ENCODE results near the gene GMPR2. TPM values are rescaled to one million over a fixed set of nuclear protein-coding genes. Genes with fewer than 3 reads are reported as not detected.

Gene GMPR2
- total RNA-seq, 1 donor = 86.5 TPM

- no peaks in the 10 kb centered on the region for H4K20me1 ChIP-seq (ENCODE audit: insufficient read depth, low read length)
- H3K36me3 ChIP-seq (ENCODE audit: insufficient read depth, low read length) = peaks cover 4% of the 10 kb centered on the region
- no peak overlapping the region for H3K4me3 ChIP-seq (ENCODE audit: insufficient read depth, low read length)
- no peak overlapping the region for H3K27ac ChIP-seq (ENCODE audit: low read depth, low read length)
- H3K4me2 ChIP-seq (ENCODE audit: insufficient read depth, low read length) = no peak overlapping the region
- H3K4me1 ChIP-seq (ENCODE audit: insufficient read depth, low read length) = peaks cover 6% of the 10 kb centered on the region
- DNase-seq (ENCODE audit: insufficient read length, low spot score, missing footprints) = no peak
- H3K27me3 ChIP-seq (ENCODE audit: insufficient read depth, low read length) = no peaks in the 10 kb centered on the region
- no peak overlapping the region for H2AFZ ChIP-seq (ENCODE audit: low read length)
- H3K79me2 ChIP-seq (ENCODE audit: insufficient read depth, low read length) = no peaks in the 10 kb centered on the region
- no peak for TF ChIP-seq CTCF (IDR thresholded peaks at IDR 0.05; ENCODE audit: extremely low read depth, low read depth, low read length)
- H3K9me3 ChIP-seq (ENCODE audit: low read depth, low read length) = no peaks in the 10 kb centered on the region
These were observed 51.8 kb downstream of the GMPR2 start for GRCh38 chr14:24284501-24285035.

GRCh38 chr14:24285351-24285750 lies 52.6 kb downstream of the GMPR2 start:
- Histone ChIP-seq H3K4me3 (ENCODE audit: insufficient read depth, low read length) (no peak overlapping the region), H3K9me3 (ENCODE audit: low read depth, low read length) (no peaks in the 10 kb centered on the region), H3K36me3 (ENCODE audit: insufficient read depth, low read length) (peaks cover 10% of the 10 kb centered on the region), H3K4me1 (ENCODE audit: insufficient read depth, low read length) (peaks cover 4% of the 10 kb centered on the region), H4K20me1 (ENCODE audit: insufficient read depth, low read length) (no peaks in the 10 kb centered on the region), H3K4me2 (ENCODE audit: insufficient read depth, low read length) (no peak overlapping the region), H3K79me2 (ENCODE audit: insufficient read depth, low read length) (no peaks in the 10 kb centered on the region), H3K27me3 (ENCODE audit: insufficient read depth, low read length) (no peaks in the 10 kb centered on the region), H2AFZ (ENCODE audit: low read length) (no peak overlapping the region), H3K27ac (ENCODE audit: low read depth, low read length) (no peak overlapping the region)
- no peak for TF ChIP-seq CTCF (IDR thresholded peaks at IDR 0.05; ENCODE audit: extremely low read depth, low read depth, low read length)
- DNase-seq (ENCODE audit: insufficient read length, low spot score, missing footprints) = no peak

- H3K79me2 ChIP-seq (ENCODE audit: insufficient read depth, low read length) = no peaks in the 10 kb centered on the region
- no peaks in the 10 kb centered on the region for H3K9me3 ChIP-seq (ENCODE audit: low read depth, low read length)
- H3K4me2 ChIP-seq (ENCODE audit: insufficient read depth, low read length) = no peak overlapping the region
- H3K4me3 ChIP-seq (ENCODE audit: insufficient read depth, low read length) = no peak overlapping the region
- DNase-seq (ENCODE audit: insufficient read length, low spot score, missing footprints) = no peak
- H4K20me1 ChIP-seq (ENCODE audit: insufficient read depth, low read length) = no peaks in the 10 kb centered on the region
- no peaks in the 10 kb centered on the region for H3K27me3 ChIP-seq (ENCODE audit: insufficient read depth, low read length)
- no peak overlapping the region for H3K27ac ChIP-seq (ENCODE audit: low read depth, low read length)
- no peaks in the 10 kb centered on the region for H3K4me1 ChIP-seq (ENCODE audit: insufficient read depth, low read length)
- H3K36me3 ChIP-seq (ENCODE audit: insufficient read depth, low read length) = peaks cover 22% of the 10 kb centered on the region
- TF ChIP-seq CTCF (IDR thresholded peaks at IDR 0.05; ENCODE audit: extremely low read depth, low read depth, low read length) = no peak
- H2AFZ ChIP-seq (ENCODE audit: low read length) = no peak overlapping the region
These were observed 54.3 kb downstream of the GMPR2 start for GRCh38 chr14:24286996-24287395.

Small RNA genes lying within 50 kb of the gene (small RNA-seq; reads per million reads assigned to genes)
- gene AL136295.4 (not detected), gene CHMP4A (not detected), gene MDP1 (not detected)

Other genes starting within 250 kb of the GMPR2 start
- 9.0 and 9.7 TPM in 2 replicates for gene DHRS4L2, start 244.0 kb upstream of the GMPR2 start, total RNA-seq
- not detected in 2 replicates for gene CARMIL3, start 180.9 kb upstream of the GMPR2 start, total RNA-seq
- not detected in 2 replicates for gene CPNE6, start 161.4 kb upstream of the GMPR2 start, total RNA-seq
- 26.2 and 35.1 TPM in 2 replicates for gene PCK2, start 138.6 kb upstream of the GMPR2 start, total RNA-seq
- 73.4 and 84.7 TPM in 2 replicates for gene DCAF11, start 118.2 kb upstream of the GMPR2 start, total RNA-seq
- 1.5 and 1.8 TPM in 2 replicates for gene NRL, start 118.0 kb upstream of the GMPR2 start, total RNA-seq
- gene FITM1, start 102.3 kb upstream of the GMPR2 start, total RNA-seq = 0.29 and 0.72 TPM in 2 replicates
- 95.5 and 111 TPM in 2 replicates for gene PSME1, start 96.7 kb upstream of the GMPR2 start, total RNA-seq
- gene EMC9, start 91.3 kb upstream of the GMPR2 start, total RNA-seq = 6.9 and 9.1 TPM in 2 replicates
- 47.7 and 55.7 TPM in 2 replicates for gene PSME2, start 86.3 kb upstream of the GMPR2 start, total RNA-seq
- 43.9 and 49.6 TPM in 2 replicates for gene RNF31, start 85.4 kb upstream of the GMPR2 start, total RNA-seq
- gene IRF9, start 71.7 kb upstream of the GMPR2 start, total RNA-seq = 102 and 117 TPM in 2 replicates
- 3.3 and 3.5 TPM in 2 replicates for gene REC8, start 60.8 kb upstream of the GMPR2 start, total RNA-seq
- 38.9 and 47.0 TPM in 2 replicates for gene IPO4, start 44.1 kb upstream of the GMPR2 start, total RNA-seq
- gene TM9SF1, start 37.5 kb upstream of the GMPR2 start, total RNA-seq = 78.2 and 84.3 TPM in 2 replicates
- gene TSSK4, start 27.2 kb upstream of the GMPR2 start, total RNA-seq = 0.36 TPM in 1 of 2 replicates, not detected in the other
- gene CHMP4A, start 19.4 kb upstream of the GMPR2 start, total RNA-seq = 19.2 TPM in 2 replicates
- 14.1 and 14.8 TPM in 2 replicates for gene MDP1, start 16.9 kb upstream of the GMPR2 start, total RNA-seq
- 56.3 and 69.1 TPM in 2 replicates for gene NEDD8, start 562 bp upstream of the GMPR2 start, total RNA-seq
- 62.6 and 63.4 TPM in 2 replicates for gene TINF2, start 9.7 kb downstream of the GMPR2 start, total RNA-seq
- gene TGM1, start 30.2 kb downstream of the GMPR2 start, total RNA-seq = 0.36 and 1.2 TPM in 2 replicates
- 28.9 and 34.0 TPM in 2 replicates for gene RABGGTA, start 38.7 kb downstream of the GMPR2 start, total RNA-seq
- 9.8 and 13.6 TPM in 2 replicates for gene DHRS1, start 66.9 kb downstream of the GMPR2 start, total RNA-seq
- gene NOP9, start 66.9 kb downstream of the GMPR2 start, total RNA-seq = 17.4 and 21.0 TPM in 2 replicates
- 0.36 and 0.59 TPM in 2 replicates for gene CIDEB, start 75.0 kb downstream of the GMPR2 start, total RNA-seq
- 4.7 and 5.1 TPM in 2 replicates for gene LTB4R2, start 77.2 kb downstream of the GMPR2 start, total RNA-seq
- 1.2 and 1.8 TPM in 2 replicates for gene LTB4R, start 78.6 kb downstream of the GMPR2 start, total RNA-seq
- gene ADCY4, start 102.1 kb downstream of the GMPR2 start, total RNA-seq = 17.7 and 18.8 TPM in 2 replicates
- 9.1 and 11.9 TPM in 2 replicates for gene RIPK3, start 107.1 kb downstream of the GMPR2 start, total RNA-seq
- gene NFATC4, start 135.3 kb downstream of the GMPR2 start, total RNA-seq = 101 and 107 TPM in 2 replicates
- 7.2 and 9.1 TPM in 2 replicates for gene NYNRIN, start 166.1 kb downstream of the GMPR2 start, total RNA-seq
- 3.5 and 4.0 TPM in 2 replicates for gene CBLN3, start 196.7 kb downstream of the GMPR2 start, total RNA-seq
- gene KHNYN, start 197.0 kb downstream of the GMPR2 start, total RNA-seq = 58.6 and 62.5 TPM in 2 replicates
- gene SDR39U1, start 209.8 kb downstream of the GMPR2 start, total RNA-seq = 11.6 and 13.0 TPM in 2 replicates

Data from osteoblast (primary cell).